Measurements from ENCODE around the gene ADNP2. TPM values are rescaled to one million over a fixed set of nuclear protein-coding genes. Genes with fewer than 3 reads are reported as not detected.

The ADNP2 gene
- total and polyA plus RNA-seq, 11 donors: 3.0 to 13.1 (median 8.8) TPM

DNA sequence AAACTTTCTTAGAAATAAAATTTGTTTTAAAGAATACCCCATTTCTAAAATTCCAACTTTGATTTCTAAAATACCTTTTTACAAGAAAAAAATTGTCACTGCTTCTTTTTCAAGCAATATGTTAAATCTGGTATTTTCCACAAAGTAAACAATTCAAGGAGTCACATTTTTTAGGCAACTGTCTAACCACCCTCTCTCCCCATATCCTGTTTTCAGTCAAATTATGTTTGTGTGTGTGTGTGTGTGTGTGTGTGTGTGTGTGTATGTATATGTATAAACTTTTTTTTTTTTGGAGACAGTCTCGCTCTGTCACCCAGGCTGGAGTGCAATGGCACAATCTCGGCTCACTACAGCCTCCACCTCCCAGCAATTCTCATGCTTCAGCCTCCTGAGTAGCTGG is 59.3 kb downstream of the ADNP2 start:
- intact Hi-C loops (cut with DNase I): no loop called here
- 84 to 95% (median 93%) methylated on average over 2 of the region's 2 CpGs for WGBS, 4 donors
- H3K36me3 ChIP-seq: no peaks in the 10 kb centered on the region
- no peak overlapping the region for H3K27ac ChIP-seq
- DNase-seq (no peak), ATAC-seq (no peak)
- peaks cover 0 to 7% (median 0%) of the 10 kb centered on the region in 9 donors for H3K27me3 ChIP-seq
- H3K9me3 ChIP-seq: peaks cover 0 to 21% (median 9%) of the 10 kb centered on the region in 12 donors
- peaks cover 0 to 9% (median 4%) of the 10 kb centered on the region in 12 donors for H3K4me1 ChIP-seq
- no peak overlapping the region for H3K4me3 ChIP-seq
- TF ChIP-seq CTCF (IDR thresholded peaks at IDR 0.05) (no peak), POLR2A (IDR thresholded peaks at IDR 0.05) (no peak)

- DNase-seq (peak in 1 of 5 donors; percentile 9), ATAC-seq (no peak)
- Histone ChIP-seq H3K27me3 (peaks cover 0 to 7% (median 0%) of the 10 kb centered on the region in 9 donors), H3K4me1 (peaks cover 0 to 9% (median 4%) of the 10 kb centered on the region in 12 donors), H3K36me3 (no peaks in the 10 kb centered on the region), H3K27ac (no peak overlapping the region), H3K4me3 (no peak overlapping the region), H3K9me3 (peaks cover 0 to 21% (median 9%) of the 10 kb centered on the region in 12 donors)
- no peak for TF ChIP-seq CTCF (IDR thresholded peaks at IDR 0.05)
- no peak for TF ChIP-seq POLR2A (IDR thresholded peaks at IDR 0.05)
- WGBS, 4 donors: 80 to 93% (median 85%) methylated on average over 12 to 15 of the region's 15 CpGs
- intact Hi-C loops (cut with DNase I): no loop called here
These were observed 59.9 kb downstream of the ADNP2 start for GRCh38 chr18:80168982-80169381.

GRCh38 chr18:80169607-80170006 is 60.5 kb downstream of the ADNP2 start:
- Histone ChIP-seq H3K9me3 (peaks cover 0 to 16% (median 6%) of the 10 kb centered on the region in 12 donors), H3K36me3 (no peaks in the 10 kb centered on the region), H3K27ac (no peak overlapping the region), H3K4me1 (peaks cover 0 to 9% (median 4%) of the 10 kb centered on the region in 12 donors), H3K4me3 (no peak overlapping the region), H3K27me3 (peaks cover 0 to 7% (median 0%) of the 10 kb centered on the region in 9 donors)
- 87 to 88% (median 88%) methylated on average over 17 of the region's 17 CpGs for whole genome bisulfite sequencing, 4 donors
- no peak for DNase-seq
- intact Hi-C loops (cut with DNase I): no loop called here
- ATAC-seq: no peak
- no peak for TF ChIP-seq CTCF (IDR thresholded peaks at IDR 0.05)
- no peak for TF ChIP-seq POLR2A (IDR thresholded peaks at IDR 0.05)

DNA sequence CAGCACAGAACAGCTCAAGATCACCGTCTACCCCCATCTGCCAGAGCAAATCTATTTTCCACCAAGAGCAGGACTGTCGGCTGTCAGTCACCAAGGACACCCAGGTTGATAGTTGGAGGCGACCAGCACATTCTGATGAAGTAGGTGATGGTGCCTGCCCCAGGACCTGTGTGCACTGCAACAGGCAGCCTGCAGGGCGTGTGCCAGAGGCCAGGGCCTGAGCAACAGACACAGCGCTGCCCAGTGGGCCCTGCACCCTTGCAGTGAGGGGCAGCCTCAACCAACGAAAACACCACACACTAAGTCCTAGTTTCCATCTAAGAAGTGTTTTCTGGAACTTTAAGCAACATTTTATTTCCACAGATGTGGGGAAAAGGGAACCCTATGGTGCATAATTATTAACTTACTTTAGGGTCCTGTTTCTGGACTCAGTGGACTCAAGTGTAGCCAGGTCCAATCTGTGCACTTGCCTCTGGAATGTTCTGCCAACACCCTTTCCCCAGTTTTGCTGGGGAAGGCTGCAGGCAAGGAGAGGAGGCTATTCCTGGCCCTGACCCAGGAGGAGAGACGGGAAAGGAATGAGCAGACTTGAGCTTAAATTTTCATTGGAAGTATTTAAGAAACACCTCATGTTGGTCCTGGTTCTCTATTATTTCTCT is 61.5 kb downstream of the ADNP2 start:
- Histone ChIP-seq H3K27ac (no peak overlapping the region), H3K9me3 (peaks cover 0 to 7% (median 0%) of the 10 kb centered on the region in 12 donors), H3K4me3 (peak overlapping the region in 3 of 12 donors; percentile 35 to 48 (median 40)), H3K4me1 (peaks cover 0 to 9% (median 4%) of the 10 kb centered on the region in 12 donors), H3K36me3 (no peaks in the 10 kb centered on the region), H3K27me3 (peaks cover 0 to 7% (median 0%) of the 10 kb centered on the region in 9 donors)
- TF ChIP-seq CTCF (IDR thresholded peaks at IDR 0.05) (no peak), POLR2A (IDR thresholded peaks at IDR 0.05) (no peak)
- ATAC-seq (no peak), DNase-seq (peak in 2 of 5 donors; percentile 5 to 49)
- intact Hi-C loops (cut with DNase I): no loop called here
- 78 to 87% (median 83%) methylated on average over 6 to 7 of the region's 7 CpGs for WGBS, 4 donors

Measured in heart left ventricle (tissue), 16 donors.